ENCODE data around the gene SFSWAP.

The SFSWAP gene

GRCh38 chr12:131840643-131841416, 129.9 kb downstream of the SFSWAP start:
- DNase-seq: no peak

DNA sequence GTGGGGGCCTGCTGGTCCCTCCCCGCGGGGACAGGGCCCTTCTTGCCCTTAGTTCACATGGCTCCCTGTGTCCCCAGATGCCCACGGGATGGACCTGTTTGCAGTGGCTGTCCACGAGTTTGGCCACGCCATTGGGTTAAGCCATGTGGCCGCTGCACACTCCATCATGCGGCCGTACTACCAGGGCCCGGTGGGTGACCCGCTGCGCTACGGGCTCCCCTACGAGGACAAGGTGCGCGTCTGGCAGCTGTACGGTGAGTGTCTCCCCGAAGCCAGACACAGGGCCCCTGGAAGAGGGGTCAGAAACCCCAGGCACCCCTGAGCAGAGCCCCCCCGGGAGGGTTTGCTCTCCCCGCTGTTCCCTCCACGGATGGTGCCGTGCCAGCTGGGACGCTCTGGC, 130.7 kb downstream of the SFSWAP start:
- no peak for DNase-seq

- no peak for DNase-seq
Observed at GRCh38 chr12:131842169-131842568, 131.3 kb downstream of the SFSWAP start.

DNA sequence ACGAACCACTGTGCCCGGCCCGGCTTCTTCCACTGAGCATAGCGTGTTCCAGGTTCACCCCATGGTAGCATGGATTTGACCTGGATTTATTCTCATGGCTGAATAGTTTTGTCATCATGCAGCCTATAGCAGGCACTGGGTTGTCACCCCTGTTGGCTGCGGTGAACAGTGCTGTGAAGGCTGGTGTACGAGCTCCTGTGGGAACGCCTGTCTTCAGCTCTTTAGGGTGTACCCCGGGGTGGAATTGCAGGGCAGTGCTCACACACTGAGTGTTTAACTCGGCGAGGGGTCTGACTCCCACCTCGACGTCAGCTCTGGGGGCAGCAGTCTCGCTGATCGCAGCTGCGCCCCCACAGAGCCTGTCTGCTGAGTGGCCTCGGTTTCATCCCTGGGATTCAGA, 132.6 kb downstream of the SFSWAP start:
- DNase-seq: no peak

DNA sequence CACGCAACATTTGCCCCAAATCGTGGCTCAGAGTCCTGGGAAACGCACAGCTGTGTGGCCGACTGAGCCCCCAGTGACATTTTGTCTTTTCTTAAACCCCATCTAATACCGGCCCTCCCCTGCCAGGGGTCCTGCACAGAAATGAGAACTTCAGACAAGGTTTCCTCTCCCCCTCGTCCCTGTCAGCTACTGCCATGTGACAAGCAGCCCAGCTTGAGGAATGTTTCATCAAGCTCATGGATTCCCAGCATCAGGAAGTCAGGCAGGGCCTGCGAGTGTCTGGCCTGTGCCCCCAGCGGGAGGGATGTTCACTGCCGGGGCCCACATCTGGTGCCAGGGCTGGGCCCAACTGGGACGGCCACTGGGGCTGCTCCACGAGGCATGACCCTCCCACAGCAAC, 133.2 kb downstream of the SFSWAP start:
- DNase-seq: no peak

DNA sequence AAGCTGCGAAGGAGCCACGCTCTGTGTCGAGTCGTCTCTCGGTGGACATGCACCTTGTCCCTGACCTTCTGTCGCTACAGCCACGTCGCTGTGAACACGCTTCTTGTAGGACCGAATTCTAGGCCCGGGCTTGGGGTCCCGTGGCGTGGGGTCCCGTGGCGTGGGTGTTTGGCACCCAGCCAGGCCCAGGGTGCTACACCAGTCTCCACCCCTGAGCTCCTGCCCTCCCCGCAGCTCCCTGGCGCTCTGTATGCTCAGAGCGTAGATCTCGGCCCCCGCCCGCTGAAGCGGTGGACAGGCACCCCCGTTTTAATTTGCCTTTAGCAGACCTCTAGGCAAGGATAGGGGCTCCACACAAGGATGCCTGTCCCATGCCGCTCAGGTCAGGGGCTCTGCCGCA, 133.8 kb downstream of the SFSWAP start:
- DNase-seq: no peak

GRCh38 chr12:131845121-131845520, 134.2 kb downstream of the SFSWAP start:
- no peak for DNase-seq

GRCh38 chr12:131847456-131847855, 136.6 kb downstream of the SFSWAP start:
- DNase-seq: no peak

DNA sequence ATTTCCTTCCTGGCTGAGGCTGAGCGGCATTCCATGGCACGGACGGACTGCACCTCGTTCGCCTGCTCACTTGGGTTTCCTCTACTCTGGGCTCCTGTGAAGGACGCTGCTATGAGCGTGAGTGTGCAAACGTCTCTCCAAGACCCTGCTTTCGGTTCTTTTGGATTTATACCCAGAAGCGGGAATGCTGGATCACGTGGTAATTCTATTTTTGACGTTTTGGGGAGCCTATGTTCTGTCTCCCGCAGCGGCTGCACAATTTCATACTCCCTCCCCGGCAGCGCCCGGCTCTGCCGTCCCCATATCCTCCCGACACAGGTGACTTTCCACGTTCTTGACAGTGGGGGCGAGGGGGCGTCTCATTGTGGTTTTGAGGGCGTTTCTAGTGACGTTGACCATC, 137.9 kb downstream of the SFSWAP start:
- no peak for DNase-seq

All from activated naive CD4-positive, alpha-beta T cell (primary cell).